ENCODE data around the gene PTPRQ.

The PTPRQ gene

DNA sequence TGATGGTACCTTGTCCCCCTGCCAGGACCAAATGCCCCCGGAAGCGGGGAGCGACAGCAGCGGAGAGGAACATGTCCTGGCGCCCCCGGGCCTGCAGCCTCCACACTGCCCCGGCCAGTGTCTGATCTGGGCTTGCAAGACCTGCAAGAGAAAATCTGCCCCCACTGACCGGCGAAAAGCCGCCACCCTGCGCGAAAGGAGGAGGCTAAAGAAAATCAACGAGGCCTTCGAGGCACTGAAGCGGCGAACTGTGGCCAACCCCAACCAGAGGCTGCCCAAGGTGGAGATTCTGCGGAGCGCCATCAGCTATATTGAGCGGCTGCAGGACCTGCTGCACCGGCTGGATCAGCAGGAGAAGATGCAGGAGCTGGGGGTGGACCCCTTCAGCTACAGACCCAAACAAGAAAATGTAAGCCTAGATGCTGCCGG, 263.8 kb downstream of the PTPRQ start:
- Histone ChIP-seq H2AFZ (ENCODE audit: low read depth, low read length) (no peak overlapping the region), H3K9ac (ENCODE audit: low read depth, low read length) (no peak overlapping the region), H3K4me2 (ENCODE audit: insufficient read depth, low read length) (no peak overlapping the region), H3K79me2 (ENCODE audit: insufficient read depth, low read length) (no peaks in the 10 kb centered on the region), H3K27ac (ENCODE audit: low read length) (no peak overlapping the region), H3K4me1 (ENCODE audit: insufficient read depth, low read length) (no peaks in the 10 kb centered on the region), H3K36me3 (ENCODE audit: insufficient read depth, low read length) (no peaks in the 10 kb centered on the region), H3K9me3 (ENCODE audit: insufficient read depth, low read length, severe bottlenecking) (no peaks in the 10 kb centered on the region), H3K27me3 (ENCODE audit: insufficient read depth, low read length, poor library complexity) (no peaks in the 10 kb centered on the region), H3K4me3 (ENCODE audit: low read depth in 1 of 2, low read length in 2 of 2) (no peak overlapping the region), H4K20me1 (ENCODE audit: insufficient read depth, low read length) (no peaks in the 10 kb centered on the region)
- DNase-seq (no peak), ATAC-seq (ENCODE audit: insufficient read depth, low read depth) (no peak)
- TF ChIP-seq, protein P1, sequence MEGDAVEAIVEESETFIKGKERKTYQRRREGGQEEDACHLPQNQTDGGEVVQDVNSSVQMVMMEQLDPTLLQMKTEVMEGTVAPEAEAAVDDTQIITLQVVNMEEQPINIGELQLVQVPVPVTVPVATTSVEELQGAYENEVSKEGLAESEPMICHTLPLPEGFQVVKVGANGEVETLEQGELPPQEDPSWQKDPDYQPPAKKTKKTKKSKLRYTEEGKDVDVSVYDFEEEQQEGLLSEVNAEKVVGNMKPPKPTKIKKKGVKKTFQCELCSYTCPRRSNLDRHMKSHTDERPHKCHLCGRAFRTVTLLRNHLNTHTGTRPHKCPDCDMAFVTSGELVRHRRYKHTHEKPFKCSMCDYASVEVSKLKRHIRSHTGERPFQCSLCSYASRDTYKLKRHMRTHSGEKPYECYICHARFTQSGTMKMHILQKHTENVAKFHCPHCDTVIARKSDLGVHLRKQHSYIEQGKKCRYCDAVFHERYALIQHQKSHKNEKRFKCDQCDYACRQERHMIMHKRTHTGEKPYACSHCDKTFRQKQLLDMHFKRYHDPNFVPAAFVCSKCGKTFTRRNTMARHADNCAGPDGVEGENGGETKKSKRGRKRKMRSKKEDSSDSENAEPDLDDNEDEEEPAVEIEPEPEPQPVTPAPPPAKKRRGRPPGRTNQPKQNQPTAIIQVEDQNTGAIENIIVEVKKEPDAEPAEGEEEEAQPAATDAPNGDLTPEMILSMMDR (IDR thresholded peaks at IDR 0.05; ENCODE audit: borderline replicate concordance, extremely low read depth, low read length, poor library complexity, severe bottlenecking), result no peak
- TF ChIP-seq EZH2 (IDR thresholded peaks at IDR 0.05; ENCODE audit: borderline replicate concordance, low read depth, low read length, severe bottlenecking), result no peak

DNA sequence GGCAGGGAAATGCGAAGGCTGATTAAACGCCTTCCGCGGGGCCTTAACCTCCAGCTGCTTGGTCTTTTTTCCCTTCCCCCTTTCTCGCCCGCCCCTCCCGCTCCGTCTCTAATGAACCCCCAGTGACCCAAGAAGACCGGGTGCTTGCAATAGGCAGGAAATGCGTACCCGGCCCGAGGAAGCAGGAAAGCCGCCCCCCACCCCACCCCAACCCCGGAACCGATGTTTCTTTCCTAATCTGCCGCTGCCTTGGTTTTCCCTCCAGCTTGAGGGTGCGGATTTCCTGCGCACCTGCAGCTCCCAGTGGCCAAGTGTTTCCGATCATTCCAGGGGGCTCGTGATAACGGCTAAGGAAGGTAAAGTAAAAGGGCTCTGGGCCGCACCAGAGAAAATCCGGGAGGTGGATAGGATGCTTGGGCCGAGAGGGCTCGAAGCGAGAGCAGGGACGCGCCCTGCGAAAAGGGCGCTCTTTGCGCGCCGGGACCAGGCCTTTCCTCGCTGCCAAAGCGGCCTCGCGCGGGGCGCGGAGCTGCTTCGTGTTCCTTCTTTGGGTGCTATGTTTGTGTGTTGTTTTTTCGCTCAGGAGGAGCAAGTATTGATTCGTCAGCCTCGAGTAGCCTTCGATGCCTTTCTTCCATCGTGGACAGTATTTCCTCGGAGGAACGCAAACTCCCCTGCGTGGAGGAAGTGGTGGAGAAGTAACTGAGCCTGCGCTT, 264.4 kb downstream of the PTPRQ start:
- Histone ChIP-seq H3K27me3 (ENCODE audit: insufficient read depth, low read length, poor library complexity) (no peaks in the 10 kb centered on the region), H3K4me2 (ENCODE audit: insufficient read depth, low read length) (no peak overlapping the region), H3K36me3 (ENCODE audit: insufficient read depth, low read length) (no peaks in the 10 kb centered on the region), H3K27ac (ENCODE audit: low read length) (no peak overlapping the region), H3K9ac (ENCODE audit: low read depth, low read length) (no peak overlapping the region), H2AFZ (ENCODE audit: low read depth, low read length) (no peak overlapping the region), H3K4me1 (ENCODE audit: insufficient read depth, low read length) (no peaks in the 10 kb centered on the region), H3K79me2 (ENCODE audit: insufficient read depth, low read length) (no peaks in the 10 kb centered on the region), H3K4me3 (ENCODE audit: low read depth in 1 of 2, low read length in 2 of 2) (no peak overlapping the region), H4K20me1 (ENCODE audit: insufficient read depth, low read length) (no peaks in the 10 kb centered on the region), H3K9me3 (ENCODE audit: insufficient read depth, low read length, severe bottlenecking) (no peaks in the 10 kb centered on the region)
- ATAC-seq (ENCODE audit: insufficient read depth, low read depth), result no peak
- TF ChIP-seq, protein P1 (IDR thresholded peaks at IDR 0.05; ENCODE audit: borderline replicate concordance, extremely low read depth, low read length, poor library complexity, severe bottlenecking), result no peak
- no peak for TF ChIP-seq EZH2 (IDR thresholded peaks at IDR 0.05; ENCODE audit: borderline replicate concordance, low read depth, low read length, severe bottlenecking)
- DNase-seq, result no peak

DNA sequence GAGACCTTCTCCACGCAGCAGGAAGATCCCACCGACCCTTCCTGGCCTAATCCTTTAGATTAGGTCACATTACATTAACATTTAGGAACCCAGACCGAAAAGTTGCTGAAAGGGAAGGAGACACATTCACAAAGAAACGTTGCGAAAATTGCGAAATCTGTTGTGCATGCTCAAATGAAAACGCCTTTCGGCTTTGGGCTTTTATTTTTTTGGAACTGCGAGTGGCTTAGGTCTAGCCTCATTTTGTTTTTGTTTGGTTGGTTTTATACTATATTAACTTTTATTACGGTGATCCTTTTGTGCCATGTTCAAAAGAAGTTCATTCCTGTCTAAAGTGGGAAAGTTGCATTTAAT, 264.9 kb downstream of the PTPRQ start:
- no peaks in the 10 kb centered on the region for H3K27me3 ChIP-seq (ENCODE audit: insufficient read depth, low read length, poor library complexity)
- H3K79me2 ChIP-seq (ENCODE audit: insufficient read depth, low read length), result no peaks in the 10 kb centered on the region
- TF ChIP-seq, protein P1 (IDR thresholded peaks at IDR 0.05; ENCODE audit: borderline replicate concordance, extremely low read depth, low read length, poor library complexity, severe bottlenecking), result no peak
- no peak for TF ChIP-seq EZH2 (IDR thresholded peaks at IDR 0.05; ENCODE audit: borderline replicate concordance, low read depth, low read length, severe bottlenecking)
- ATAC-seq (ENCODE audit: insufficient read depth, low read depth) (no peak), DNase-seq (no peak)
- H3K9me3 ChIP-seq (ENCODE audit: insufficient read depth, low read length, severe bottlenecking), result no peaks in the 10 kb centered on the region
- H3K4me1 ChIP-seq (ENCODE audit: insufficient read depth, low read length), result no peaks in the 10 kb centered on the region
- H3K4me2 ChIP-seq (ENCODE audit: insufficient read depth, low read length), result no peak overlapping the region
- H4K20me1 ChIP-seq (ENCODE audit: insufficient read depth, low read length), result no peaks in the 10 kb centered on the region
- no peak overlapping the region for H3K4me3 ChIP-seq (ENCODE audit: low read depth in 1 of 2, low read length in 2 of 2)
- H3K36me3 ChIP-seq (ENCODE audit: insufficient read depth, low read length), result no peaks in the 10 kb centered on the region
- no peak overlapping the region for H3K27ac ChIP-seq (ENCODE audit: low read length)
- no peak overlapping the region for H3K9ac ChIP-seq (ENCODE audit: low read depth, low read length)
- no peak overlapping the region for H2AFZ ChIP-seq (ENCODE audit: low read depth, low read length)

Data from DND-41 (cell line).